MM.1S (cell line): ENCODE data around the gene NUDT8.
"Not testable (repeated sequence)": the region's sequence is repeated elsewhere in the genome, so short reads cannot be mapped to it uniquely, and the experiment has no call there.

Source experiments
- DNase-seq: peaks from one replicate; pipeline ENCODE4 v3.0.0-alpha.2; 2015
- H2AFZ ChIP-seq: fragments of 300-600 bp; sonication (generic); 2 replicates; pipeline ENCODE4 v1.6.0; 2016; ENCODE audit warnings: antibody characterized with exemption, low read length
- H3F3A ChIP-seq: fragments of 300-600 bp; sonication (generic); 2 replicates; pipeline ENCODE4 v1.6.1; 2016; ENCODE audit warnings: mild to moderate bottlenecking, antibody characterized with exemption, low read length, moderate library complexity, mixed read lengths; ENCODE audit not compliant: insufficient read depth
- H3K27ac ChIP-seq: fragments of 300-600 bp; sonication (generic); 2 replicates; pipeline ENCODE4 v1.5.1; 2016; ENCODE audit warnings: mild to moderate bottlenecking, low read length
- H3K27me3 ChIP-seq: fragments of 300-600 bp; sonication (generic); replicated peaks from 2 replicates; pipeline ENCODE4 v1.6.0; 2016; ENCODE audit warnings: low read length; ENCODE audit not compliant: insufficient read depth
- H3K36me3 ChIP-seq: fragments of 300-600 bp; sonication (generic); replicated peaks from 2 replicates; pipeline ENCODE4 v1.6.1; 2016; ENCODE audit warnings: mild to moderate bottlenecking, low read length, mixed read lengths; ENCODE audit not compliant: insufficient read depth
- H3K4me1 ChIP-seq: fragments of 300-600 bp; sonication (generic); 2 replicates; pipeline ENCODE4 v1.6.1; 2016; ENCODE audit warnings: low read length, mixed read lengths
- H3K4me2 ChIP-seq: fragments of 300-600 bp; sonication (generic); 2 replicates; pipeline ENCODE4 v1.6.0; 2016; ENCODE audit warnings: low read depth, low read length
- H3K4me3 ChIP-seq: fragments of 300-600 bp; sonication (generic); 2 replicates; pipeline ENCODE4 v1.5.1; 2016; ENCODE audit warnings: low read length, mixed read lengths
- H3K79me2 ChIP-seq: fragments of 300-600 bp; sonication (generic); 2 replicates; pipeline ENCODE4 v1.6.1; 2016; ENCODE audit warnings: mixed run types, low read length, mixed read lengths
- H3K9ac ChIP-seq: fragments of 300-600 bp; sonication (generic); 2 replicates; pipeline ENCODE4 v1.6.1; 2016; ENCODE audit warnings: low read length, mixed read lengths
- H3K9me2 ChIP-seq: fragments of 300-600 bp; sonication (generic); replicated peaks from 2 replicates; pipeline ENCODE4 v1.6.1; 2016; ENCODE audit warnings: mild to moderate bottlenecking, low read length, mixed read lengths; ENCODE audit not compliant: insufficient read depth
- H3K9me3 ChIP-seq: fragments of 300-600 bp; sonication (generic); replicated peaks from 2 replicates; pipeline ENCODE4 v1.6.1; 2016; ENCODE audit warnings: mild to moderate bottlenecking, low read length, mixed read lengths; ENCODE audit not compliant: insufficient read depth
- H4K20me1 ChIP-seq: fragments of 300-600 bp; sonication (generic); 2 replicates; pipeline ENCODE4 v1.6.1; 2016; ENCODE audit warnings: mild to moderate bottlenecking, low read length, moderate library complexity, mixed read lengths; ENCODE audit not compliant: insufficient read depth
- EZH2 ChIP-seq: fragments of 300-600 bp; sonication (generic); optimal IDR thresholded peaks from 2 replicates; pipeline ENCODE3; 2017; ENCODE audit warnings: low read depth, mild to moderate bottlenecking, antibody characterized with exemption, low read length, mixed read lengths
- EZH2phosphoT487 ChIP-seq: fragments of 300-600 bp; sonication (generic); IDR thresholded peaks from 2 replicates; pipeline ENCODE4 v1.6.1; 2018; ENCODE audit warnings: antibody characterized with exemption, low read length
- TF ChIP-seq, protein P1 (sequence below): fragments of 300-600 bp; sonication (generic); IDR thresholded peaks from 2 replicates; pipeline ENCODE4 v1.5.1; 2016; ENCODE audit warnings: antibody characterized with exemption, low read length, mixed read lengths

The NUDT8 gene

DNA sequence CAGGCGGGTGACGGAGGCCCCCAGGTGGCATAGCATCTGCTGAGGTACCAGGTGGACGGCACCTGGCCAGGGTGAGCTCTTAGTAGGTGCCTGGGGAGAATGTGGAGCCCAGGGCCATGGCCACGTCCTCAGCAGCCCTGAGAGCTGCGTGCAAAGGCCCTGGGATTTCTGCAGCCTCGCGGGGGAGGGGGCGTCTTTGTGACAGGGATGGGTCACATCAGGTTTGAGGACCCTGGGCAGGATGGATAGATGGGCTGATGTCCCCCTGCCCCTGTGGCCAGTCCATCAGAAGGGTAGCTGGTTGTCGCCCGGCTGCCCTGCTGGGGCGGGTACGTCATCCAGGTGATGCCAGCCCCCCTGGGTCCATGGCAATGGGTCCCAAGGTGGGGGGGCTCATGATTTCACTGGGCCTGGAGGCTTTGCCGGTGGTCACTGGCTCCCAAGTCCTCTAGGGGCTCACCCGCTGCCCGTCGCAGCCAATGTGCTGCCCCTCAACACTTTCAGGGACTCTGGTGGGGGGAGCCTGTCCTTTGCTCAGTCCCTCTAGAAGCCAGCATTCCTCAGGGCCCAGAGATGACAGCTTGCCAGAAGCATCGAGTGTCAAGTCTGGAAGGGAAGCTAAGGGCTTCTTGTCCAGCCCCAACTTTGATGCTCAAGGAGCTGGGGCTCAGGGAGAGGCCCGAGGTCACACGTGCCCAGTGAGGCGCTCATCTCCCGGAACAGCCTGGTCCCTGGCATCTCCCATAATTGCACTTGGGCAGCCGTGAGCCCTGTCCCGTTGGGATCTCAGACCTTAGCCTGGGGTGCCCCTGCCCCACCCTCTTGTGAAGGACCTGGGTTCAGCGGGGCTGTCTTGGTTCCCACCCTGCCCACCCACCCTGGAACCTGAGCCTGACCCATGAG, 9.0 kb upstream of the NUDT8 start:
- H3K9ac ChIP-seq, result no peak overlapping the region
- H3K9me3 ChIP-seq, result no peaks in the 10 kb centered on the region
- no peaks in the 10 kb centered on the region for H3K79me2 ChIP-seq
- H3F3A ChIP-seq, result no peaks in the 10 kb centered on the region; the same call in 1 of the 2 replicates
- TF ChIP-seq EZH2phosphoT487 (no peak), EZH2 (no peak)
- TF ChIP-seq, protein P1, sequence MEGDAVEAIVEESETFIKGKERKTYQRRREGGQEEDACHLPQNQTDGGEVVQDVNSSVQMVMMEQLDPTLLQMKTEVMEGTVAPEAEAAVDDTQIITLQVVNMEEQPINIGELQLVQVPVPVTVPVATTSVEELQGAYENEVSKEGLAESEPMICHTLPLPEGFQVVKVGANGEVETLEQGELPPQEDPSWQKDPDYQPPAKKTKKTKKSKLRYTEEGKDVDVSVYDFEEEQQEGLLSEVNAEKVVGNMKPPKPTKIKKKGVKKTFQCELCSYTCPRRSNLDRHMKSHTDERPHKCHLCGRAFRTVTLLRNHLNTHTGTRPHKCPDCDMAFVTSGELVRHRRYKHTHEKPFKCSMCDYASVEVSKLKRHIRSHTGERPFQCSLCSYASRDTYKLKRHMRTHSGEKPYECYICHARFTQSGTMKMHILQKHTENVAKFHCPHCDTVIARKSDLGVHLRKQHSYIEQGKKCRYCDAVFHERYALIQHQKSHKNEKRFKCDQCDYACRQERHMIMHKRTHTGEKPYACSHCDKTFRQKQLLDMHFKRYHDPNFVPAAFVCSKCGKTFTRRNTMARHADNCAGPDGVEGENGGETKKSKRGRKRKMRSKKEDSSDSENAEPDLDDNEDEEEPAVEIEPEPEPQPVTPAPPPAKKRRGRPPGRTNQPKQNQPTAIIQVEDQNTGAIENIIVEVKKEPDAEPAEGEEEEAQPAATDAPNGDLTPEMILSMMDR, result no peak
- no peaks in the 10 kb centered on the region for H3K36me3 ChIP-seq
- no peak overlapping the region for H3K4me2 ChIP-seq
- no peak overlapping the region for H3K4me3 ChIP-seq
- H3K27me3 ChIP-seq, result peaks cover 12% of the 10 kb centered on the region
- peaks cover 15% of the 10 kb centered on the region for H3K4me1 ChIP-seq
- no peaks in the 10 kb centered on the region for H3K9me2 ChIP-seq
- no peak overlapping the region for H2AFZ ChIP-seq
- H4K20me1 ChIP-seq, result no peaks in the 10 kb centered on the region
- DNase-seq, result no peak
- no peak overlapping the region for H3K27ac ChIP-seq

DNA sequence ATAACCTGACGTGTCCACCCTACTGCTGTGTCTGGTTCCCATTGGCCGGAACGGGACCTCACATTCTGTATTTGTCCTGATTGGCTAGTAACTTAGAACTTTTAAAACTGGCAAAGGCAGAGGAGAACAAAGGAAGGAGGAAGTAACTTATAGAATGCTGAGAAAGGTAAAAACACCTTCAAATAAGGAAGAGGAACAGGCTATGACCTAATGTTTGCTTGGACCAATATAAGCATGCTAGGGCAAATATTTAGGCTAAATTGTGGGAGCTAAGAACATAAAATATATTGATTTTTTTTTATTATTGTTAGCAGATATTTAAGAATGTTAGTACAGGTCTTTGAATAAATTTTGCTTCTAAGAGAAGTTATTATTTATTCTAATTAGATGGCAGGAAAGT, 7.7 kb upstream of the NUDT8 start:
- not testable (repeated sequence) for H3K9ac ChIP-seq, H3K9me2 ChIP-seq, DNase-seq, H3K79me2 ChIP-seq, H3K4me3 ChIP-seq, H4K20me1 ChIP-seq, H3K27ac ChIP-seq, H3K36me3 ChIP-seq, H3K9me3 ChIP-seq, H2AFZ ChIP-seq, H3F3A ChIP-seq
- Histone ChIP-seq H3K4me1 (peaks cover 15% of the 10 kb centered on the region), H3K27me3 (peaks cover 12% of the 10 kb centered on the region), H3K4me2 (peak overlapping the region; percentile 41; the same call in 1 of the 2 replicates)

DNA sequence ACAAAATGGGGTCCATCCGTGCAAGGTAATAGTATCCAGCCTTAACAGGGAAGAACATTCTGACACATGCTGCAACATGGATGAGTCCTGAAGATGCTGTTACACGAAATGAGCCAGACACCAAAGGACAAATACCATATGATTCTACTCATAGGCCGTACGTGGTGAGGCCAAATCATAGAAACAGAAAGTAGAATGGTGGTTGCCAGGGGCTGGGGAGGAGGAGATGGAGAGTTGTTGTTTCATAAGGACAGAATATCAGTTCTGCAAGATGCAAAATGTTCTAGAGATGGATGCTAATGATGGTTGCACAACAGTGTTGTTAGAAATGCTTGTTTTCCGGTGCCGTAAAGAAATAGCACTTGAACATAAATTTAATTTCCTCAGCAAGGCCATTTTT, 7.2 kb upstream of the NUDT8 start:
- Histone ChIP-seq H3K4me2 (peak overlapping the region; percentile 41), H3F3A (no peaks in the 10 kb centered on the region; the same call in 1 of the 2 replicates), H3K36me3 (no peaks in the 10 kb centered on the region), H3K27me3 (peaks cover 12% of the 10 kb centered on the region), H3K27ac (no peak overlapping the region; the same call in 1 of the 2 replicates), H4K20me1 (no peaks in the 10 kb centered on the region), H3K79me2 (no peaks in the 10 kb centered on the region), H3K9me2 (no peaks in the 10 kb centered on the region), H2AFZ (peak overlapping the region; percentile 33; the same call in 1 of the 2 replicates), H3K4me1 (peaks cover 15% of the 10 kb centered on the region), H3K4me3 (no peak overlapping the region), H3K9me3 (no peaks in the 10 kb centered on the region), H3K9ac (no peak overlapping the region)
- TF ChIP-seq EZH2 (no peak), EZH2phosphoT487 (no peak)
- TF ChIP-seq, protein P1, result no peak
- peak; percentile 45 for DNase-seq

DNA sequence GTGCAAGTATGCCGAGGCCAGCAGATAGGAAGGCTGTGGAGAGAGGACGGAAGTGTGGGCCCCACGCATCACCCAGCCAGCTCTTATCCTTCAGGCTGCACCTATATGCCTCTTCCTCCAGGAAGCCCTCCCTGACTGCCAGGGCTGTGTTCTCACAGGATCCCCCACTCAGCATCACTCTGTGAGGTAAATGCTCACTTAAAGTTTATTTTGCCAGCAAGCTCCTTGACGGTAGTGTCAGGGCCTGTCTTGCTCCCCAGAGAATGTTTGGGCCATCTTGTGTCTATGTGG, 5.4 kb upstream of the NUDT8 start:
- no peak for DNase-seq
- H3K36me3 ChIP-seq, result no peaks in the 10 kb centered on the region
- TF ChIP-seq EZH2phosphoT487 (no peak), EZH2 (no peak)
- TF ChIP-seq, protein P1, result no peak
- H3K27me3 ChIP-seq, result peaks cover under 1% of the 10 kb centered on the region; the same call in 1 of the 2 replicates
- H3F3A ChIP-seq, result peaks cover 9% of the 10 kb centered on the region; the same call in 1 of the 2 replicates
- H3K9me2 ChIP-seq, result no peaks in the 10 kb centered on the region
- no peak overlapping the region for H2AFZ ChIP-seq
- no peaks in the 10 kb centered on the region for H3K79me2 ChIP-seq
- H3K4me3 ChIP-seq, result no peak overlapping the region
- no peak overlapping the region for H3K9ac ChIP-seq
- H3K9me3 ChIP-seq, result no peaks in the 10 kb centered on the region
- H4K20me1 ChIP-seq, result no peaks in the 10 kb centered on the region
- H3K4me2 ChIP-seq, result no peak overlapping the region
- H3K27ac ChIP-seq, result no peak overlapping the region
- H3K4me1 ChIP-seq, result peaks cover 20% of the 10 kb centered on the region
